Stomach (tissue), 9 donors: ENCODE results near the gene SESTD1. TPM values are rescaled to one million over a fixed set of nuclear protein-coding genes. Genes with fewer than 3 reads are reported as not detected.

ENCODE experiments used
- DNase-seq, 2 donors: peaks; one replicate each; pipeline versions ENCODE4 v3.0.0 to v3.0.0-alpha.2; 2013 to 2019
- H3K27ac ChIP-seq, 5 donors: fragments of 200-600 bp in 4 of 5; sonication (generic) in 4 of 5; one replicate each; pipeline ENCODE4 v1.5.1; 2013 to 2019; ENCODE audit warnings: mild to moderate bottlenecking in 1 of 5, moderate library complexity in 1 of 5
- H3K27me3 ChIP-seq, 3 donors: fragments of 200-600 bp; sonication (generic); one replicate each; pipeline ENCODE4 v1.5.1; 2017 to 2019; ENCODE audit warnings: mixed run types in 1 of 3
- H3K36me3 ChIP-seq, 4 donors: fragments of 200-600 bp; sonication (generic); 1 replicate in 3 of 4; 2 replicates in 1 of 4; pipeline ENCODE4 v1.5.1; 2016 to 2019
- H3K4me1 ChIP-seq, 4 donors: fragments of 200-600 bp; sonication (generic); one replicate each; pipeline ENCODE4 v1.5.1; 2016 to 2019
- H3K4me3 ChIP-seq, 4 donors: fragments of 200-600 bp; sonication (generic) in 3 of 4; one replicate each; pipeline ENCODE4 v1.5.1; 2016 to 2019; ENCODE audit warnings: mild to moderate bottlenecking in 1 of 4
- H3K9me3 ChIP-seq, 4 donors: fragments of 200-600 bp; sonication (generic); one replicate each; pipeline ENCODE4 v1.5.1; 2016 to 2019
- EP300 ChIP-seq: sonication (generic); formaldehyde crosslinking; IDR thresholded peaks from one replicate; pipeline ENCODE4 v1.6.1; 2017; ENCODE audit warnings: antibody characterized with exemption
- POLR2A ChIP-seq, 4 donors: fragments of 450-650 bp; IDR thresholded peaks; one replicate each; pipeline ENCODE4 v1.6.1; 2016; ENCODE audit warnings: antibody characterized with exemption in 4 of 4, control low read depth in 2 of 4, mild to moderate bottlenecking in 1 of 4, moderate library complexity in 1 of 4
- POLR2AphosphoS5 ChIP-seq, 3 donors: sonication (generic); formaldehyde crosslinking; IDR thresholded peaks; one replicate each; pipeline ENCODE4 v1.6.1; 2016; ENCODE audit warnings: antibody characterized with exemption in 3 of 3
- WGBS, 5 donors: extraction: QIAGEN DNeasy Blood & Tissue Kit in 3 of 5; methylation state at CpG; one replicate each; pipeline versions ENCODE4 v1.1.5 to v1.1.7; 2013 to 2018; 5-methylcytosine and 5-hydroxymethylcytosine counted together
- intact Hi-C: fragments of 100-400 bp; cut with DNase I; formaldehyde crosslinking; loops from one replicate; pipeline ENCODE4 v1.15.1; 2023; ENCODE audit warnings: low total_unique reads
- polyA plus RNA-seq, 3 donors: library from polyadenylated mRNA; stranded (reverse); fragments of 200-250 nt; gene quantifications; one replicate each; pipeline ENCODE4 v1.2.3, GENCODE V29; 2013
- total RNA-seq, 5 donors: library from RNA; depleted of rRNA; stranded (reverse); fragments of >200 nt; gene quantifications; one replicate each; pipeline versions ENCODE4 v1.1.0 to v1.2.3, GENCODE V29; 2014 to 2016
- TF ChIP-seq, protein P1 (sequence below), 7 experiments: fragments of 450-650 bp in 4 of 7; fragments of 200-600 bp in 3 of 7; sonication (generic) in 3 of 7; IDR thresholded peaks; one replicate each; pipeline ENCODE4 v1.5.1; 2016 to 2019; ENCODE audit warnings: antibody characterized with exemption in 7 of 7, control low read depth in 2 of 7, mild to moderate bottlenecking in 1 of 7
- donor health status: healthy with polysubstance abuse.
- donor health status: Bipolar disorder and iron deficiency.
- donor health status: healthy.

The SESTD1 gene
- total and polyA plus RNA-seq, 8 donors, result 7.4 to 159 (median 26.2) TPM

DNA sequence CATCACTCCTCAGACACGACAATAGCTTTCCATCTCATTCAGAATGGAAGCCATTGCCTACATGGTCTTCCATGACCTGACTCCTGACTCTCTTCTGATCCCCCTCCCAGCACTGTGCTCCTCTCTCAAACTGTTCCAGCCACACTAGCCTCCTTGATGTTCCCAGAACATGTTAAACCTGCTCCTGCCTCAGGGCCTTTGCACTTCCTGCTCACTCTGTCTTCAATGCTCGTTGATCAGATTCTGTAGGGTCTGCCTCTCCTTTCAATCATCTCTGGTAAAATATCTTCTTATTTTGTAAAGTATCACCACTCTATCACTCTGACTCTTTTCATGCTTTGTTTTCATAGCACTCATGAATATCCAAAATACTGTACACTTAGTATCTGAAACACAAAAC lies 84.9 kb downstream of the SESTD1 start:
- no peaks in the 10 kb centered on the region for H3K27me3 ChIP-seq
- TF ChIP-seq, protein P1, sequence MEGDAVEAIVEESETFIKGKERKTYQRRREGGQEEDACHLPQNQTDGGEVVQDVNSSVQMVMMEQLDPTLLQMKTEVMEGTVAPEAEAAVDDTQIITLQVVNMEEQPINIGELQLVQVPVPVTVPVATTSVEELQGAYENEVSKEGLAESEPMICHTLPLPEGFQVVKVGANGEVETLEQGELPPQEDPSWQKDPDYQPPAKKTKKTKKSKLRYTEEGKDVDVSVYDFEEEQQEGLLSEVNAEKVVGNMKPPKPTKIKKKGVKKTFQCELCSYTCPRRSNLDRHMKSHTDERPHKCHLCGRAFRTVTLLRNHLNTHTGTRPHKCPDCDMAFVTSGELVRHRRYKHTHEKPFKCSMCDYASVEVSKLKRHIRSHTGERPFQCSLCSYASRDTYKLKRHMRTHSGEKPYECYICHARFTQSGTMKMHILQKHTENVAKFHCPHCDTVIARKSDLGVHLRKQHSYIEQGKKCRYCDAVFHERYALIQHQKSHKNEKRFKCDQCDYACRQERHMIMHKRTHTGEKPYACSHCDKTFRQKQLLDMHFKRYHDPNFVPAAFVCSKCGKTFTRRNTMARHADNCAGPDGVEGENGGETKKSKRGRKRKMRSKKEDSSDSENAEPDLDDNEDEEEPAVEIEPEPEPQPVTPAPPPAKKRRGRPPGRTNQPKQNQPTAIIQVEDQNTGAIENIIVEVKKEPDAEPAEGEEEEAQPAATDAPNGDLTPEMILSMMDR (IDR thresholded peaks at IDR 0.05), result no peak
- TF ChIP-seq POLR2A (IDR thresholded peaks at IDR 0.05) (no peak), POLR2AphosphoS5 (IDR thresholded peaks at IDR 0.05) (no peak), EP300 (no peak)
- no peaks in the 10 kb centered on the region for H3K9me3 ChIP-seq
- DNase-seq, result no peak
- WGBS, 5 donors, result 88 to 99% (median 98%) methylated on average over 2 of the region's 2 CpGs
- intact Hi-C loops, result no loop called here
- H3K4me3 ChIP-seq, result no peak overlapping the region
- H3K27ac ChIP-seq, result no peak overlapping the region
- peaks cover 0 to 40% (median 12%) of the 10 kb centered on the region in 4 donors for H3K36me3 ChIP-seq
- H3K4me1 ChIP-seq, result peaks cover 0 to 16% (median 0%) of the 10 kb centered on the region in 4 donors

DNA sequence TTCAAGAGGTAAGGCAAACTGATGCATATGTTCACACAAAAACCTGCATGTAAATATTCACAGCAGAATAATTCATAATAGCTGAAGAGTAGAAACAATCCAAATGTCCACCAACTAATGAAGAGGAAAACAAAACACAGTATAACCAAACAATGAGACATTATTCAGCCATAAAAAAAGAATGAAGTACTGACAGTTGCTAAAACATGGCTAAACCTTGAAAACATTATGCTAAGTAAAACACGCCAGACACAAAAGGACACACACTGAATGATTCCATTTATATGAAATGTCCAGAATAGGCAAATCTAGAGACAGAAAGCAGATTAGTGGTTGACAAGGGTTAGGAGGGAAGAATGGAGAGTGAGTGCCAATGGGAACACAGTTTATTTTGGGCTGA lies 86.9 kb downstream of the SESTD1 start:
- no peak overlapping the region for H3K4me3 ChIP-seq
- DNase-seq, result no peak
- H3K4me1 ChIP-seq, result peaks cover 0 to 16% (median 0%) of the 10 kb centered on the region in 4 donors
- no peaks in the 10 kb centered on the region for H3K9me3 ChIP-seq
- peaks cover 0 to 52% (median 27%) of the 10 kb centered on the region in 4 donors for H3K36me3 ChIP-seq
- H3K27me3 ChIP-seq, result no peaks in the 10 kb centered on the region
- H3K27ac ChIP-seq, result no peak overlapping the region
- 79 to 92% (median 84%) methylated on average over 1 of the region's 1 CpG for WGBS, 5 donors
- TF ChIP-seq POLR2A (IDR thresholded peaks at IDR 0.05), result no peak
- no peak for TF ChIP-seq EP300
- intact Hi-C loops, result no loop called here

DNA sequence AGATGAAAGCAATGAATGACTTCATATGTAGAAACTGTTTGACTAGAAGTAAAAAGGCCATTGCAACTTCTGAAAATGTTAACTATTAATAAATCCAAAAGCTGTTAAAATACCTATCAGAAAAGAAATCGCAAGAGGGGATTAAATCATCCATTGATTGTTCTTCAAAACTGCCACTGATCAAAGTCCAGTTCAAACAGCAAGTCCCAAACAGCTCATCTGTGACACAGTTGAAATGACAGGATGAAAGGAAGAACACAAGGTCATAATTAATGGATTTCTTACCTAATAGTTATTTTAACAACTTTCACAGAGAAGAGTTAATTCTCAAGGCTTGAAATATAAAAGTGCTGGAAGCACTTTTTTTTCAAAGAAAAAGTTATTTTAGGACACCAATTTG lies 90.4 kb downstream of the SESTD1 start:
- intact Hi-C loops, result no loop called here
- TF ChIP-seq POLR2AphosphoS5 (IDR thresholded peaks at IDR 0.05), result no peak
- no peak for TF ChIP-seq POLR2A (IDR thresholded peaks at IDR 0.05)
- TF ChIP-seq, protein P1 (IDR thresholded peaks at IDR 0.05), result no peak
- no peak for TF ChIP-seq EP300
- 87 to 97% (median 93%) methylated on average over 1 of the region's 1 CpG for WGBS, 5 donors

DNA sequence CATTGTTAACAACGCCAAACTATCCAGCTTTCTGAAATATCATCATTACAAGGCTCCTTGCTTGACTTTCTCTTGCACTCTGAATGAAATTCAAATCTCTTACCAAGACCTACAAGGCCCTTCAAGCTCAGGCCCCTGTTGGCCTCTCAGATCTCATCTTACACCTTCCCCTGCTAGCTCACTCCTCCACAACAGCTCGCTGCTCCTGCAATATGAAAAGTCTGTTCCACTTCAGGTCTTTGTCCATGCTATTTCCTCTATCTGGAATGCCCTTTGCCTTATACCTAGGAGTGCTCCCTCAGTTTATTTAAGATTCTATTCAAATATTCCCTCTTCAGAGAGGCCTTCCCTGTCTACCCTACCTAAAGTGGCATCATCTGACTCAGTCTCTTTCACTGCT lies 91.7 kb downstream of the SESTD1 start:
- Histone ChIP-seq H3K4me1 (peaks cover 0 to 8% (median 0%) of the 10 kb centered on the region in 4 donors), H3K27me3 (no peaks in the 10 kb centered on the region), H3K27ac (no peak overlapping the region), H3K4me3 (no peak overlapping the region), H3K9me3 (no peaks in the 10 kb centered on the region), H3K36me3 (peaks cover 0 to 43% (median 28%) of the 10 kb centered on the region in 4 donors)
- intact Hi-C loops, result no loop called here
- DNase-seq, result no peak
- 97 to 100% (median 98%) methylated on average over 2 of the region's 2 CpGs for WGBS, 5 donors
- TF ChIP-seq EP300 (no peak), POLR2AphosphoS5 (IDR thresholded peaks at IDR 0.05) (no peak), POLR2A (IDR thresholded peaks at IDR 0.05) (no peak)
- TF ChIP-seq, protein P1 (IDR thresholded peaks at IDR 0.05), result no peak

More for the DNA sequence above, 90.4 kb downstream of the SESTD1 start:
- peaks cover 0 to 37% (median 26%) of the 10 kb centered on the region in 4 donors for H3K36me3 ChIP-seq
- H3K4me3 ChIP-seq, result no peak overlapping the region
- no peak overlapping the region for H3K27ac ChIP-seq
- peaks cover 0 to 8% (median 0%) of the 10 kb centered on the region in 4 donors for H3K4me1 ChIP-seq
- H3K27me3 ChIP-seq, result no peaks in the 10 kb centered on the region
- no peak for DNase-seq
- no peaks in the 10 kb centered on the region for H3K9me3 ChIP-seq

DNA sequence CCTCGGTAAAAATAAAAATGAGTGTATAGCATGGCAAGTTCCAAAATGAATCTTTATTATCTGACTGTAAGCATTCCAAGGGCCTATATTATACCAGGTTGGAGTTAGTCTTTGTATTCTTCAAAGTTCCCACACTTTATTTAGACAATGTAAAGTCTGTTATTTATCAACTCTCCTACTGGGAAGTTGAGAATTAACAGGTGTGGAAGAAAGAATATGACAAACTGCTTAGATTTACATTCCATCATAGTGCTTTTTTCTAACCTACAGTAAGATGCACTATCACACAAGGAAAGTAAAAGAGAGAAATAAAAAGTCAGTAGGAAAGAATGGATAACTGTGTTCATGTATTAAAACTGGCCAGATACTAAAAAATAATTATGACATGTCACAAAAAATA lies 93.3 kb downstream of the SESTD1 start:
- TF ChIP-seq EP300 (no peak), POLR2AphosphoS5 (IDR thresholded peaks at IDR 0.05) (no peak), POLR2A (IDR thresholded peaks at IDR 0.05) (no peak)
- TF ChIP-seq, protein P1 (IDR thresholded peaks at IDR 0.05), result no peak

More for the DNA sequence above, 93.3 kb downstream of the SESTD1 start:
- peaks cover 0 to 47% (median 29%) of the 10 kb centered on the region in 4 donors for H3K36me3 ChIP-seq
- H3K9me3 ChIP-seq, result no peaks in the 10 kb centered on the region
- no peaks in the 10 kb centered on the region for H3K27me3 ChIP-seq
- H3K4me3 ChIP-seq, result no peak overlapping the region
- DNase-seq, result no peak
- intact Hi-C loops, result no loop called here
- 75 to 94% (median 89%) methylated on average over 1 of the region's 1 CpG for whole genome bisulfite sequencing, 5 donors
- H3K27ac ChIP-seq, result no peak overlapping the region
- H3K4me1 ChIP-seq, result no peaks in the 10 kb centered on the region
